GM12874 (cell line): ENCODE data around the gene CNPY3.

Source experiments
- TF ChIP-seq, protein P1 (sequence below): IDR thresholded peaks from 2 replicates; pipeline ENCODE4 v1.5.1; 2011; ENCODE audit warnings: low read depth, mild to moderate bottlenecking, control low read depth, low read length, moderate library complexity; ENCODE audit not compliant: insufficient read depth

CNPY3 gene

DNA sequence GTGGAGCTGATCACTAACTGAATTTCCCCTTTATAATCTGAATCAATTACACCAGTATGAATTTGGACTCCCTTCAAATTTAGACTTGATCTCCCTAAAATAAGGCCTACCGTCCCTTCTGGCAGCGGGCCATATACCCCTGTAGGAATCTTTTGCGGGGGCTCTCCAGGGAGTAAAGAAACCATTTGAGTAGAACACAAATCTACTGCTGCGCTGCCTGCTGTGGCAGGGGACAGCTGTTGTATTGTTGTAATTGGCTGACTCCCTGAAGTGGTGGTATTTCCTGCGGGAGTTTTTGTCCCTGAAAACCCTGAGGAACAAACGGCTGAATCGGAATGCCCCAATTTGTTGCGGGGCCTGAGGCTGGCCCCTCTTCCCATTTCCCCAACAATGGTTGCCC lies 29.4 kb upstream of the CNPY3 start:
- TF ChIP-seq, protein P1, sequence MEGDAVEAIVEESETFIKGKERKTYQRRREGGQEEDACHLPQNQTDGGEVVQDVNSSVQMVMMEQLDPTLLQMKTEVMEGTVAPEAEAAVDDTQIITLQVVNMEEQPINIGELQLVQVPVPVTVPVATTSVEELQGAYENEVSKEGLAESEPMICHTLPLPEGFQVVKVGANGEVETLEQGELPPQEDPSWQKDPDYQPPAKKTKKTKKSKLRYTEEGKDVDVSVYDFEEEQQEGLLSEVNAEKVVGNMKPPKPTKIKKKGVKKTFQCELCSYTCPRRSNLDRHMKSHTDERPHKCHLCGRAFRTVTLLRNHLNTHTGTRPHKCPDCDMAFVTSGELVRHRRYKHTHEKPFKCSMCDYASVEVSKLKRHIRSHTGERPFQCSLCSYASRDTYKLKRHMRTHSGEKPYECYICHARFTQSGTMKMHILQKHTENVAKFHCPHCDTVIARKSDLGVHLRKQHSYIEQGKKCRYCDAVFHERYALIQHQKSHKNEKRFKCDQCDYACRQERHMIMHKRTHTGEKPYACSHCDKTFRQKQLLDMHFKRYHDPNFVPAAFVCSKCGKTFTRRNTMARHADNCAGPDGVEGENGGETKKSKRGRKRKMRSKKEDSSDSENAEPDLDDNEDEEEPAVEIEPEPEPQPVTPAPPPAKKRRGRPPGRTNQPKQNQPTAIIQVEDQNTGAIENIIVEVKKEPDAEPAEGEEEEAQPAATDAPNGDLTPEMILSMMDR, result no peak

DNA sequence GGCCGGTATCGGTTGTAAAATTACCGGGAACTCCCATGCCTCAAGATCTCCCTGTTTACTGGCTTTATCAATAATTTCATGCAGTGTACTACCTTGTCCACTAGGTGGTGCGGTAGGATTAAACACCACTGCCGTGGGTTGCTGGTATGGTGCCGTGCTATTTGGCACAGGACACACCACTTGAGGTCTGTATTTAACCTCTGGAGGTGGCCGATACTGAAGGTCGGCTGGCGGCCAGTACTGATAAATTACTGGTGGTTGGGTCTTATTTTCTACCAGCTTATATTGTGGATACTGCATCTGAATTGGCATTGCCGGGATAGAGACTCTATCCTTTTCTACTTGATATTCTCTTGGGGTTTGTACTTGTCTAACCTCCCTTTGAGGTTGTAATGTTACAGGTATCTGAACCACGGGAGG lies 27.7 kb upstream of the CNPY3 start:
- TF ChIP-seq, protein P1, result peak; percentile 65

DNA sequence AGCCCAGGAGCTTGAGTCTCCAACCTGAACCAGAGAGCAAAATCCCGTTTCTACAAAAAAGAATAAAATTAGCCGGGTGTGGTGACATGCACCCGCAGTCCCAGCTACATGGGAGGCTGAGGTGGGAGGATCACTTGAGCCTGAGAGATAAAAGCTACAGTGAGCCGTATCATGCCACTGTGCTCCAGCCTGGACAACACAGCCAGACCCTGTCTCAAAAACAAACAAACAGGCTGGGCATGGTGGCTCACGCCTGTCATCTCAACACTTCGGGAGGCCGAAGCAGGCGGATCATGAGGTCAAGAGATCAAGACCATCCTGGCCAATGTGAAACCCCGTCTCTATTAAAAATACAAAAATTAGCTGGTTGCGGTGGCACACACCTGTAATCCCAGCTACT lies 24.8 kb upstream of the CNPY3 start:
- TF ChIP-seq, protein P1, result no peak

DNA sequence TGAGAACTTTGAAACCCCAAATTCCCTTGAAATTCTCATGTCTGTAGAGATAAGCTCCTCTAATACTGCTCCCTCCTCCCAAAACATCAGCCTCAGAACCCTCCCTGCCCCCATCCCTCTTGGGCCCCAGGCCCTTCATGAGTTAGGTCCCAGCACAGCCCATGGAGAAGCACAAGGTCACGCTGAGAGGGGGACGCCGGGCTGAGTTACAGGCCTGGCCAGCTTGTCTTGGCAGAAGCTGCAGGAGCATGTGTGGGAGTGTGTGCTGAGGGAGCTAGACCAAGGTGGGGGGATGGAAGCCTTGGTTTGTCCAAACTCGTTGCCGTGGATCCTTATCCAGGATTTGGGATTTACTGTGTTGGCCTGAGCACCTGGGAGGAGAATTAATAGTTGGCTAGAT lies 21.9 kb upstream of the CNPY3 start:
- TF ChIP-seq, protein P1, result no peak

DNA sequence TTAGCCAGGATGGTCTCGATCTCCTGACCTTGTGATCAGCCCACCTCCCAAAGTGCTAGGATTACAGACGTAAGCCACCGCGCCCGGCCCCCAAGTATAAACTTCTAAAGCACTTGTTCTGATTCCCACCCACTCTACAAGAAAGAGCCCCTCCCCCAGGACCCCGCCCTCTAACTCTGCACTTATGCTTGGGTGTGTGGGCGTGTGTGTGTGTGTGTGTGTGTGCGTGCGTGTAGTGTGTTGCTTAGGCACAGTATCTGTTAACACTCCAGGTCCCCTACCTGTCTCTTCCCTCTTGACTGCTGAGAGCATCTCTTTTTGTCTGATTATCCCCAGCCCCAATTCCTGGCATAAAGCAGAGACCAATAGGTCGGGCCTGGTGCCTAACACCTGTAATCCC lies 19.4 kb upstream of the CNPY3 start:
- TF ChIP-seq, protein P1, result no peak

DNA sequence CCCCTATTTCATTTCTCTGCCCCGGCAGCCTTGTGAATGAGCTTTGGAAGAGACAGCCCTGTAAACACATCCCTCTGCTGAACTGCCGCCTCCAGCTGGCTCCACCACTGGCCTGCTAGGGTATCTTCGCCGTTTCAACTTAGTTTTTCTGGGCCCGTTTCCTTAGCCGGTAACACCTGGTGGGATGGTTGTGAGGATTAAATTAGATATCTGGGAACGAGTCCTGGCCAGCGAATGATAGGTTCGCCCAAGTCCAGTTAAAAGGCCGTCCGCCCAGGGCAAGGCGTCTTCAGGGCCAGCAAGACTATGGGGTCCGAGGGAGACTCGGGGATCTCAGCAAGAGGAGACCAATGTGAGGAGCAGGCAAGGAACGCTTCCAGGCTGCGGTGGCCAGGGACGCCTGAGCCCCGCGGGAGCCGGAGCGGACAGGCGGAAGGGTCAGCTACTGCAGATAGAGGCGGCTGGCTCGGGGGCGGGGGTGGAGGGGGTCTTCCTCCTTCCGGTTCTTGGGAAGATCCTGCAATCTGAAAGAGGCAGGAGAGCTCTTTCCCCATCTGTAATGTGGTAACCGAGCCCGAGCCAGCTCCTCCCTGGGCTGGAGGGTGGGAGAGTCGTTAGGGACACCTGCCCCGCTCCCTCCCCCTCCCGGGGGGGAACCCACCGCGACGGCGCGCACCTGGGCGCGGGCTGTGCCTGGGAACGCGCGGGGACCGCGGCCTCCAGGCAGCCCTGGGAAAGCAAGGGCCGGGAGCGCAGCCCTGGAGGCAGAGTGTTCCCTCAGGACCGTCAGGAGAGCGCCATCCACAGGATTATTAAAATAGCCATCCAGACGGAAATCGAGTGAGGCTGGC lies 17.9 kb upstream of the CNPY3 start:
- TF ChIP-seq, protein P1, result no peak

DNA sequence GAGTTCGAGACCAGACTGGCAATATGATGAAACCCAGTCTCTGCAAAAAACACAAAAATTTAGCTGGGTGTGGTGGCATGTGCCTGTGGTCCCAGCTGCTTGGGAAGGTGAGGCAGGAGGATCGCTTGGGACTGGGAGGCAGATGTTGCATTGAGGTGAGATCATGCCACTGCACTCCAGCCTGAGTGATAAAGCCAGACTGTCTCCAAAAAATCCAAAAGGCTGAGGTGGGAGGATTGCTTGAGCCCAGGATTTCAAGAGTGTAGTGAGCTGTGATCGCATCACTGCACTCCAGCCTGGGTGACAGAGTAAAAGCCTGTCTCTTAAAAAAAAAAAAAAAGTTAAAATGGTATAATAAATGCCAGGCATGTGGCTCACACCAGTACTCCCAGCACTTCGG lies 14.7 kb upstream of the CNPY3 start:
- TF ChIP-seq, protein P1, result no peak
